GM18861 (cell line): ENCODE measurements around the gene SRGAP3.
A peak's percentile ranks its signal among the peaks of the same experiment; 100 is the strongest.

Source experiments
- ATAC-seq: cut with Tn5 transposase; IDR thresholded peaks from one replicate; pipeline ENCODE4 v1.9.1; 2021; ENCODE audit not compliant: unreplicated experiment

SRGAP3 gene

DNA sequence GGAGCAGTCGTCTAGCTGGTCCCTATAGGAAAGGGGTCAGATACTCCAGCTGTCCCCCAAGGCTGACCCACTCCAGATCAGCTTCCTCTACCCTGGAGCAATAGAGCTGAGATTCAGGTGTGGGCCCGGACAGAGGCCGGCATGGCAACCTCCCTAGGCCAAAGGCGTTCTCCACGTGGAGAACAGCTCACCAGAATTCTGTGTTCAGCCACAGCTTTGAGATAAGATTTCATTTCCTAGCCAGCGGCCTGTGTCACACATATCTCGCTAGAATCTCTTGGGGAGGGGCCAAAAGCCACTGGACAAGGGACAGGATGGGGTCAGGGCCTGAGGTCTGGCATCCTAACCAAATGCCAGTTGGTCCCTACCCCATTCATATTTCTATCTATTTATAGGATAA lies 20.1 kb downstream of the SRGAP3 start:
- no peak for ATAC-seq

DNA sequence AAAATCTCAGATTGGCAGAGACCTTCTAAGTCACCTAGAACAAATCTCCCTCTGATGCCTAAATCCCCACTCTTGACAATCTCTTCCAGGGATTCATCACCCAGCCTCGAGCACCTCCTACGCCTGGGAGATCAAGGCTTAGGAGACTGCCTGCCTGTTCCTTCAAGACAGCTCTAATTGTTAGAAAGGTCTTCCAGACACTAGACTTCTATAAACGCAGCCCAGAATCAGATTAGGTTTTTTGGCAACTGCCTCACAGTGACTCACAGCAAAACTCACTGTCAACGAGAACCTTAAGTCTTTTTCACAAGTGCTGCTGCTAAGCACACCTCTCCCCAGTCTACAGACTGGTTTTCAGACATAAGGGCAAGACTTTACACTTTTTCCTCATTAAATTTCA lies 23.1 kb downstream of the SRGAP3 start:
- ATAC-seq, result no peak

DNA sequence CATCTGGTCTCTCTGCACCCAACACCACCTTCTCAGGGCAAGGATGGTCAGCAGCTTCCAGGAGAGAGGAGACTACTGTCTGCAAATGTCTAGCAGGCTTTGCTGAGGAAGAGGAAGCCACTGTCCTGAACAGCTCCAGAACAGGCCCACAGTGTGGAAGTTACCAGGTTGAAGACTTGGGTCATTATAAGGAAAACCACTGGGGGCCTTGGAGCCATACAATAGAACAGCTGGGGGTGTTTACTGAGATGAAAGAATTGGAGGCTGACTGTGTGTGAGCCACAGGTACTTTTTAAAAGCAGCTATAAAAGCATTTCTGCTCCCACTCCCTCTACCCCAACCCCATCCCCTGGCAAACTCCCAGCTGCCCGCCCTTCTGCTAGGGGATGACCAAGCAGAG lies 24.2 kb downstream of the SRGAP3 start:
- no peak for ATAC-seq

DNA sequence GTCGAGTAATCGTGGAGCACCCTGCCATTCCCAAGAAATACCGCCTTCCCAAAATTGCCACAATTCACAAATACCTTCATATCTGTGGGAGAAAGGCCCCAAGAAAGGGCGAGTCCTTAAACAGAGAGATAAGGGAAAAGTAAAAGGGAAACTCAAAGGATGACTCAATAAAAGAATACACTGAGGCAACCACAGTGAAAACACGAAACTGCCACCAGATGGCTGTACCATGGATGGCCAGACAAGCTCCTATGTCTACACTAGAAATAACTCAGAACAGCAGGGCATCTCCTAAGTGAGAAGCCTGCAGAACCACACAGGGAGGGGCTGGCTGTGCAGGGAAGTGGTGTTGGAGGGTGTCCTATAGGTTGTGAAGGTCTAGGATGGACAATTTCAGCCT lies 25.0 kb downstream of the SRGAP3 start:
- peak; percentile 93 for ATAC-seq

DNA sequence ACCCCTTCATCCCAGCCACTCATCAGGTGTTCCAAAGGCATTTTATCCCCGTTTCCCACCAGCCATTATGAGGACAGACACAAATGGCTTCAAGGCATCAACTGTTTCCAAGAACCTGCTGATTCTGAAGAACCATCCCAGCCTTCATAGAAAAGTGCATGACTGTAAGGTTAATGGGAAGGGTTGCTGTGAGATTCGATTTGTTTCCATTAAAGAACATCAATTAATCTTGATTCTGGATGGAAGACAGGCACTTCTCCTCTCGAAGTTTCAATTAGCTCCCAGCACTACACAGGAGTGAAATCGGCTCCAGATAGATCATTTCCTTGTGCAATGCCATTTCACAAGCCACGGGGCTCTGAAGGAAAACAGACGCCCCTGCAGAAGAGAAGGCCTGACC lies 25.8 kb downstream of the SRGAP3 start:
- ATAC-seq, result no peak

DNA sequence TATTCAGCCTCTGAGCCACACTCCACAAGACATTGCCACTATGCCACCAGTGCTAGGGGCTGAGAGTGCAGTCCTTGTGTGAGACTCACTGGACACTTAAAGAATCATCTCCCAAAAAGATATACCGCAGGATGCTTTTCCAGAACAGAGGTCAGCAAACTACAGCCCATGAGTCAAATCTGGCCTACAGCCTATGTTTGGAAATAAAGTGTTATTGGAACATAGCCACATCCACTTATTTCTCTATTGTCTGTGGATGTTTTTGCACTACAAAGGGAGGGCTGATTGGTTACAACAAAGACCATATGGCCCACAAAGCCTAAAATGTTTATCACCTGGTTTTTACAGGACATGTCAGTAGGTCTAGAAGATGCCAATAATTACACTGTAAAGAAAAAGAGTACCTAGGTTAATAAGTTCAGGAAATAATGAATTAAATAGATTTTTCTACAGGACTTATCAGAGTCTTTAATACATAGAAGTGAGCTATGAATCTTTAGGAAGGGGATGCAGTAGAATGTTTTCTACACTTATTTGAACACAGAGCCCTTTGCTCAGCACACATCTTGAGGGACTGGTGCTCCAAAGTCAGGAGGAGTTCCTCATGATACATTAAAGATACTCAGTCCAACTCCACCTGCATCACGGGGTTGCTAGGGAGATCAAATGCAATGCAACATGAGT lies 26.3 kb downstream of the SRGAP3 start:
- ATAC-seq, result no peak

DNA sequence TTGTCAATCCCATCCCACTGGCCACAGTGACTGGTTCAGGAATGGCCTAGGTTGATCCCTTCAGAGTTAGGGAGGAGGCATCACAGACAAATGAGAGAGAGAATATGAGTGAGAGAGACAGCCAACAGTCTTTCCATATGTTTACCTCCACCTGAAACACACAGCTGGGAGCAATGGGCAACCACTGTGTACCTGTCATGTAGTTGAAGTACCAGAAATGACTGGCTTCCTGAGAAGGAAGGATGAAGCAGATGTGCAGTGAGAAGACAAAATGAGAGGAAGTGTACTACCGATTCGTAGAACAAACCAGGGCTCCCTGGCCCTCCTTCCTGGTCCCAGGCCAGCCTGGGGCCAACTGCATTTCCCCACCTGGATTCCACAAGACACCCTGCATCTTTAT lies 27.4 kb downstream of the SRGAP3 start:
- ATAC-seq, result no peak

DNA sequence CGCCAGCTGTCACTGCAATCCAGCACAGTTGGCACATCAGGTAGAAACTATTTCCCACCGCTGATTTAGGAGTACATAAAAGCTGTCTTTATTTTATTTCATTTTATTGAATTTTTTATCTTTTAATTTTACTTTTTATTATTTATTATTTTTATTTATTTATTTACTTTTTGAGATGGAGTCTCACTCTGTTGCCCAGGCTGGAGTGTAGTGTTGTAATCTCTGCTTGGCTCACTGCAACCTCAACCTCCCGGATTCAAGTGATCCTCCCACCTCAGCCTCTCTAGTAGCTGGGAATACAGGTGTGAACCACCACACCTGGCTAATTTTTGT lies 31.0 kb downstream of the SRGAP3 start:
- ATAC-seq, result no peak

DNA sequence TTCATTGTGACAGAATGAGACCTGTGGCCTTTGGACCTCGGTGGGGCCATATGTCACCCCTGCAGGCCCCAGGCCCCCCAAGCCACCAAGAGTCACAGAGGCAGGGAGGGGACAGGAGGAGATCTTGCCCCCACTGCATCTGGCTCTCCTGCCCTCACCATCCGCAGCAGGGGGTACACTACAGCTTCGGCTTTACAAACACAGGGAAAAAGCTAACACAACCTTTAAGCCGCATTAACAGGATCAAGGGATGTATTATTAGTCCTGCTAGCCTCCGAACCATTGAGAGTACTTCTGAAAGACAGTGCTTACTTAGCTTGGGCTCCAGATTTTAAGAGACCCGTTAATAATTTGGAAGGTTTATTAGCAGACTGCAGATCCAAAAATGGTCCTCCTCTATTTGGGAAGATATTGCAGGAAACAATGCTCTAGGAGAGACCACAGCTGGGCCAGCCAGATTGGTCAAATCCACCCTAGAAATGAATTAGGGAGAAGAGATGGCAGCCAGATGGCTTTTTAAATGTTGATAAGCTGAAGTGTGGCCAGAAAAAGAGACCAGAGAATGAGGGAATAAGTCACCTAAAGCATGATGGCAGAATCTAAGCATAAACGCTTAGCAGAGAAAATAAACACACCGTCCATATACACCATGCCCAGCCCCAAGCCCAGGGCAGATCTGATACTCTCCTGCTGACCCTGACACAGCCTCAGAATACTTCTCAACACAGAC lies 31.5 kb downstream of the SRGAP3 start:
- ATAC-seq, result no peak

DNA sequence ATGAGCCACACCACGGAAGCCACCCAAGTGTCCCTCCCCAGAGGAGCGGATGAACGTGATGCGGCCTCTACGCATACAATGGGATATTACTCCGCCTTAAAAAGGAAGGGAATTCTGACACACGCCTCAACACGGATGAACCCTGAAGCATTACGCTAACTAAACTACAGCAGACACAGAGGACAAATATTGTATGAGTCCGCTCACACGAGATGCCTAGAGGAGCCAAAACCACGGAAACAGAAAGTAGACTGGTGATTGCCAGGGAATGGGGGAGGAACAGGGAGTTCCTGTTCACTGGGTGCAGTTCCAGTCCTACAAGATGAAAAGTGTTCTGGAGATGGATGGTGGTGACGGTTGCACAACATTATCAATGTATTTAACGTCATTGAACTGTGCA lies 32.7 kb downstream of the SRGAP3 start:
- ATAC-seq, result no peak

DNA sequence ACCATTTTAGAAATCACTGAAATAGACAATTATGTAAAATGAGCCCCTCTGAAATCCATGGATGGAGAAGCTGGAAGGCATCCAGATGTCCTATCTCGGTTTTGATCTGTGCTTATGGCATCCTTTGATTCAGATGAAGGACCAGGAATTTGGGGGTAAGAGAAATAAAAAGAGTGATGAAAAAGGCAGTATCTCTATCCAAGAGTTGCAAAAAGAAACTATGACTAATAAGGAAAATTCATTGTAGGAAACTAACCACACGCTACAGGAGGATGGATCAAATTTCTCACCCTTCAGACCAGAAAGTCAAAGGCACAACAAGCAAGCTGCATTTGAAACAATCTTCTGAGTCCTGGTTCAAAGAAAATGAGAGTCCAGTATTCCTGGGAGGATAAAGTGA lies 34.8 kb downstream of the SRGAP3 start:
- ATAC-seq, result no peak

DNA sequence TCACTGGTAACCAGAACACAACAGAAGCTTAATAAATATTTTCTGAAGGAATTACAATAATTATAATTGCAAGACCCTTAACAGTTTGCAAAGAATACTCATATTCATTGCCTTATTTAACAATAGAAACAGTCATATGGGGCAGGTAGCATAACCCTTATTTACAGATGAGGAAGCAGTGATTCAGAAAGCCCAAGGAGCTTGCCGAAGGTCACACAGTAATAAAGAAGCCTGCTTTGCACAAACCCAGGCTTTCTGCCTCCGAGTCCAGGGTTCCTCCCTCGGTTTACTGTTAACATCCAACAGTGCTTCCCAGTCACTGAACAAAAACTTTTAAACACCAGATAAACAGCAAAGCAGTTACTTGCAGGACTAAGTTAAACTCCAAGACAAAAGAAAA lies 35.3 kb downstream of the SRGAP3 start:
- no peak for ATAC-seq

DNA sequence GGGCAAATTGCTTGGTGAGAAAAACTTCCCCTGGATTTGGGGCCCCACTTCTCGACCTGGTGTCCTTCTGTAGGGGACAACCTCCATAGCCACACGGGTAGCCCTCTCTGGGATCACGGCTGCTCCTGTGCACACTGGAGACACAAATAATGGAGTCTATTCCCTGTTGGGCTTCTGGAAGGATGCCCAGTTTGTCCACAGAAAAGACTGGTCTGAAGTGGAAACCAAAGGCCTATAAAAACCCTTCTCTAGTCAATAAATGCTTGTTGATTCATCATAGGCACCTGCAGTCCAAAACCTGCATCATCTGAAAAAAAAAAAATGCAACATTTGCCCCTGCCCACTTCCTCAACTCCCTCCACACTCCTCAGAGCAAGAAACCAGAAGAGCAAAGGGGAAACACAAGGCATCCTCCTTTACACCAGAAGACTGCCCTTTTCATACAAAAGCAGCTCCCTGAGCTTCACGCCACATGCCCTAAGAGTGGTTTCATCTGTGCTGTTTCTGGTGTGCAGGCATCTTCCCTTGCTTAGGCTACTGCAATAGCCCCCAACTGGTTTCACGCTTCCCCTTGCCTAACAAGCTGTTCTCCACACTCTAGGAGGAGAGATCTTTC lies 36.3 kb downstream of the SRGAP3 start:
- ATAC-seq, result no peak

DNA sequence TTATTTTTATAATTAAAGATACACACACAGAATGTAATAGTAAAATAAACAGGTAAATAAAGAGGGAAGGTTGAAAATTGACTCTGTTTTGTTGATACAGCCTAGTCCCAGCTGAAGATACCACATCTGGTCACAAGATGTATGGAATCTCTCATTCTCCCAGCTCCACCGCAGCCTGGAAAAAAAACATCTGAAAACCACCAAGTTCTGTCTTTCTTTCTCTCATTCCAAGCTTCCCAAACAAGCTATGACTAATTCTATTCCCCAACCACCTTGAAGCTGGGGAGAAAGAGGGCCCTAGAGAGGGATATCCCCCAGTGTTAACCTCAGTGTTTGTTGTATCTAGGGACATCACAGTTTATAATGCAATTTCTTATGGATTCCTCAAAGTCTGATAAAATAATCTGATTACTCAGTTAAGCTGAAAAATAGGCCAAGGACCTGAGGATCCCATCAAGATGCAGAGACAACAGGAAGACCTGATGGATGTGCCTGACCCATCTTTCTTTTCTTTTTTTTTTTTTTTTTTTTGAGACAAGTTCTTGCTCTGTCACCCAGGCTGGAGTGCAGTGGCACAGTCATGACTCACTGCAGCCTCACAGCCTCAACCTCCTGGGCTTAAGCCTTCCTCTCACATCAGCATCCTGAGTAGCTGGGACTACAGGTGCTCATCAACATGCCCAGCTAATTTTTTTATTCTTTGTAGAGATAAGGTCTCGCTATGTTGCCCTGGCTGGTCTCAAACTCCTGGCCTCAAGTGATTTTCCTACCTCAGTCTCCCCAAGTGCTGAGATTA lies 38.1 kb downstream of the SRGAP3 start:
- ATAC-seq, result no peak

DNA sequence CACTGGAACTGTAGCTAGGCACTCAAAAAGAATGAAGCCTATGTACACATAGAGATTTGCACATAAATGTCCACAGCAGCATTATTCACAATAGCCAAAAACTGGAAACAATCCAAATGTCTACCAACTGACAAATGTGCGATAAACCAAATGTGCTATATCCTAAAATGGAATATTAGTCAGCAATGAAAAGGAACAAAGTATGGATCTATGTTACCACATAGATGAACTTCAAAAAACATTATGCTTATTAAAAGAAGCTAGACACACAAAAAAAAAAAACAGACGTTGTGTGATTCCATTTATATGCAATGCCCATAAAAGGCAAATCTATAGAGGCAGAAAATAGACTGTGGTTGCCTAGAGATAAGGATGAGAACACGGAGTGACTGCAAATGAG lies 39.7 kb downstream of the SRGAP3 start:
- ATAC-seq, result no peak

DNA sequence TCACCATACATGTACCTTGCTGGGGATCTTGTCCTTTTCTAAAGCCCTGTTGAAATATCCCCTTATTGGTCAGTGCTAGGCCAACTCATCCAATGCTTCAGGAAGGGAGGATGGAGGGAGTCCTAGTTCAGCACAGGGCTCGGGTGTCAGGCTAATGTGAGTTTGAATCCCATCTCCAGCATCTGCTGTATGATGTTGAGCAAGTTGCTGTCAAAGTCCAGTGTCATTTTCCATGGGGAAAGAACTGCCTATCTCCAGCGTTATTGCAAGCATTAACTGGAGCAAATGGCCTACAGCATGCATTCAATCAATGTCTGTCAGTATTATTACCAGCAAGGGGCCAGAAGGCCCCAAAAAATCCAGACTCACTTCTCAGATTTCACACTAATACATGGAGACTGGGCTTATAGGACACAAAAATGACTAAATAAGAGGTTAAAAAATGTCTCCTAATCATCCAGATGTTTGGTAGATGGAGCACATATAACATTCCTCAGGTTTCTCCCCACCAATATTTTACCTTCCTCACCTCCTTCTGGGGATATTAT lies 40.8 kb downstream of the SRGAP3 start:
- ATAC-seq, result no peak

DNA sequence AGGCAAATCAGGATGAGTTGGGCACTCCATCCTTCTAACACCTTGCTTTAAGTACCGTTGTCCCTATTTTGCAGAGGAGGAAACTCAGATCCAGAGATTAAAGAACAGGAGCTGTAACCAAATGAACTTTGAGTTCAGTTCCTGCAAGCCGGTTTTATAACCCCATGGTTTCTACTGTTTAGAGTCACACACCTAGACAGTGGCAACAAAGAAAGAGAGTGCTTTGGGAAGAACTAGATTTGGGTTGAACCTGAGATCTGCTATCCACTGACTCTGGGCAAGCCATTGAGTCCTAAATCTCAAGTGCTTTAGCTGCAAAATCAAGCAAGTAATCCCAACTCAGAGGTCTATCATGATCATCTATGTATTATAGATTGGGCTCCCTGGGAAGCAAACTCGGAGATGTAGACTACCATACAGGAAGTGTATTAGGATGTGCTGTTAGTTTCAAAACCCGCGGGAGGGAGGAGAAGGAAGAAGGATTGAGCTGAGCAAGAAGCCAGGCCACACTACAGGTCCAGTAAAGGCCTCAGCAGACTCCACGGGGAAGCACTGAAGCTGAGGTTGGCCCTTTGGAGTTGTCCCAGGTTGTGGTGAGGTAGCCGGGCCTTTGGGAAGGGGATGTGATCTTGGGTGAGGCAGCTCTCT lies 42.2 kb downstream of the SRGAP3 start:
- no peak for ATAC-seq

DNA sequence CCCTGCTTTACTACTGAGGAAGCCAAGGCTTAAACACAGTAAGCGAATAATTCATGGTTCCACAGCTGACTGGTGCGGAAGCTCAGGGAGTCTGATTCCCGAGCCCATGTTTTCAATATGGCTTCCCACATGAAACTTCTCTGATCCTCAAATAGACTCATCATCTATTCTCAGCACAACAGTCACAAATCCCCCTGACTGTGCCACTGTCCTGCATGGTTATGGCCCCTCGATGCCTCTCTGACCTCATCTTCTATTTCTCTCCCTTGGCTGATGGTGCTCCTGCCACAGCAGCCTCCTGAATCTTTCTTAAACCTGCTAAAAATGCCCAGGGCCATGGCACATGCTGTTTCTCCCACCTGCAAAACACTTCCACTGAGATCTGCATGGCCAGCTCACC lies 43.2 kb downstream of the SRGAP3 start:
- no peak for ATAC-seq

DNA sequence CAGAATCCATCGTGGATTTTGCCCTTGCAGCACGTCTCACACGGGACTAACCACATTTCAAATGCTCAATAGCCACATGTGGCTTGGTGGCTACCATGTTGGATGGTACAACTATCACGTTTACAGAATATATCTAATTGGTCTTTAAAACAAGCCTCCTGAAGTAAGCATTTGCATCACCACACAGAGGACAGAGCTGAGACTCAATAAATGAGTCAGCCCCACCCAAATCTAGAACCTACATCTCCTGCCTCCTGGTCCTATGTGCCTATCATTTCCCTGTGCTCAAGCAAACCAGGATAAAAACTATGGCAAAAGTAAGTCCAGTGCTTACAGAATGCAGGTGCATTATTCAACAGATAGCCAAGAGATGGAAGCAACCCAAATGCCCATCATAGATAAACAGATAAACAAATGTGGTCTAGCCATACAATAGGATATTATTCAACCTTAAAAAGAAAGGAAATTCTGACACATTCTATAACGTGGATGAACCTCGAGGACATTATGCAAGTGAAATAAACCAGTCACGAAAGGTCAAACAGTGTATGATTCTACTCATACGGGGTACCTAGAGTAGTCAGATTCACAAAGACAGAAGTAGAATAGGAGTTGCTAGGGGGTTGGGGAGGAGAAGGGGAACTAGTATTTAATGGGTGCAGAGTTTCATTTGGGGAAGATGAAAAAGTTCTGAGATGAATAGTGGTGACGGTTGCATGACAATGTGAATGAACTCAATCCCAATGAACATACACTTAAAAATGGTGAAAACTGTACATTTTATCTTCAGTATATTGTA lies 43.9 kb downstream of the SRGAP3 start:
- ATAC-seq, result no peak
